ENCODE data around the gene MYO3B.

DNA sequence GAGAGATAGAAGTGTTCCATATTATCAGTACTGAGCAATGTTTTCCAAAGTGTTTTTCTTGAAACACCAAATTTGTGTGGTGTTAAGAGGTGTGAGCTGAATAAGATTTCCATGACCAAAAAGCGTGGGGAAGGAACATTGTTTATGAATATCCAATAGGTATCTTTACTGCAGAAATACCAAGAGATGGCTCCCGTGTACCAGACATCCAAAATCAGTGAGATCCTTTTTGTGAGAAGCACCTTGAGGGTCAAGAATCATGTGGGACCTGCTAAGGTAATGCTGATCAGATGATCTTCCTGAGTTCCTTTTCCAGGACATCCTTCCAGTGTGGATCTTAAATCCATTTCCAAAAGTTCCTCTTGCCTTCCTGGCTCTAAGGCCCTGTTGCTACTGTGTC is 246.0 kb downstream of the MYO3B start:
- no peak for TF ChIP-seq POLR2A (IDR thresholded peaks at IDR 0.05)
- TF ChIP-seq, protein P1, sequence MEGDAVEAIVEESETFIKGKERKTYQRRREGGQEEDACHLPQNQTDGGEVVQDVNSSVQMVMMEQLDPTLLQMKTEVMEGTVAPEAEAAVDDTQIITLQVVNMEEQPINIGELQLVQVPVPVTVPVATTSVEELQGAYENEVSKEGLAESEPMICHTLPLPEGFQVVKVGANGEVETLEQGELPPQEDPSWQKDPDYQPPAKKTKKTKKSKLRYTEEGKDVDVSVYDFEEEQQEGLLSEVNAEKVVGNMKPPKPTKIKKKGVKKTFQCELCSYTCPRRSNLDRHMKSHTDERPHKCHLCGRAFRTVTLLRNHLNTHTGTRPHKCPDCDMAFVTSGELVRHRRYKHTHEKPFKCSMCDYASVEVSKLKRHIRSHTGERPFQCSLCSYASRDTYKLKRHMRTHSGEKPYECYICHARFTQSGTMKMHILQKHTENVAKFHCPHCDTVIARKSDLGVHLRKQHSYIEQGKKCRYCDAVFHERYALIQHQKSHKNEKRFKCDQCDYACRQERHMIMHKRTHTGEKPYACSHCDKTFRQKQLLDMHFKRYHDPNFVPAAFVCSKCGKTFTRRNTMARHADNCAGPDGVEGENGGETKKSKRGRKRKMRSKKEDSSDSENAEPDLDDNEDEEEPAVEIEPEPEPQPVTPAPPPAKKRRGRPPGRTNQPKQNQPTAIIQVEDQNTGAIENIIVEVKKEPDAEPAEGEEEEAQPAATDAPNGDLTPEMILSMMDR (IDR thresholded peaks at IDR 0.05) = no peak
